HG03135 (cell line): ENCODE results near the gene SMAD2.
"Not testable (repeated sequence)": the region's sequence is repeated elsewhere in the genome, so short reads cannot be mapped to it uniquely, and the experiment has no call there.

Experiments
- ATAC-seq: cut with Tn5 transposase; IDR thresholded peaks from one replicate; pipeline ENCODE4 v1.9.1; 2021; ENCODE audit warnings: mild to moderate bottlenecking, moderate library complexity; ENCODE audit not compliant: unreplicated experiment

Gene SMAD2

GRCh38 chr18:47930199-47930930 lies at the start of gene SMAD2:
TSS of gene SMAD2 (minus strand) at chr18:47930659. CDS start at chr18:47896756, 33,903 bp downstream.
- ATAC-seq, result peak; percentile 67

DNA sequence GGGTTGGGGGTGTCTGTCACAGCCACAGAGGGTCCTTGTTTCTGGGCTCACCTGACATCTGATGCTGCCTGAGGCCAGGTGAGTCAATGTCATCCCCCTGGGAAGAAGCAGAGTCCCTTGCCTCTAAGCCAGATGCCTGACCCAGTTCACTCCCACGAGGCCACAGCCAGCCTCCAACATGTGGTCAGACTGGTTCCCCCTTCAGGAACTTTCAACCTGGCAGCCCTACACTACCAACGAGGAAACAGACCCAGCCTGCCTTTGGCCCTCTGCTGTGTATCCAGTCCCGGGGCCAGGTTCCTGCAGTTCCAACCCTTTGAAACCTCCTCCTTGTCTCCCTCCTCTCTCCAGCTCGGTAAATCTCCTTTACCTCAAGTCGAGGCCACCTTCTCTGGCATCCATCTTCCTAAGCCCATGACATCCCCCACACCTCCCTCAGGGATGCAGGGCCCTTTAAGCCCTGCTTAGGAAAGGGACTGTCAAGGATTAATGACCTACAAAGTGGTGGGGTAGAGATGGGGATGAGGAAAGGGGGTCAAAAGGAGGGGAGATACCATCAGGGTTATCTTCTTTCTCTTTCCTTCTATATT lies 49.2 kb upstream of the SMAD2 start:
- no peak for ATAC-seq

DNA sequence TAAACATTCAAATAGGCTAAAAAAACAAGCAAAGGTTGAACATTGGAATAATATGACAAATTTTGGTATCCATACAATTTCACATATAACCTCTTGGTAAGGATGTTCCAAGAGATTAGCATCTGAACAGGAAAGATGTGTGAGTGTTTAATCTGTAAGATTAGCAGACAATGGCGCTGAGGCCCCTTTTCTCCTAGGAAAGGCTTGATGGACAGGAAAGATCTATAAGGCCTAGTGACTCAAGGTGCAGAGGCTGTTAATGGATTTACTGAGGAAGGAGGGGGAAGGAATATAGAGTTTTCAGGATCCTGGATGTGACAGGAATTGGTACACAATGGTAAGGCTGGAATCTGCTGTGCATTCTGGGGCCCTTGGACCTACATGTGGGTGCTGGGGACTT lies 48.1 kb upstream of the SMAD2 start:
- no peak for ATAC-seq

- ATAC-seq, result no peak
These were observed 47.7 kb upstream of the SMAD2 start for GRCh38 chr18:47978141-47978540.

DNA sequence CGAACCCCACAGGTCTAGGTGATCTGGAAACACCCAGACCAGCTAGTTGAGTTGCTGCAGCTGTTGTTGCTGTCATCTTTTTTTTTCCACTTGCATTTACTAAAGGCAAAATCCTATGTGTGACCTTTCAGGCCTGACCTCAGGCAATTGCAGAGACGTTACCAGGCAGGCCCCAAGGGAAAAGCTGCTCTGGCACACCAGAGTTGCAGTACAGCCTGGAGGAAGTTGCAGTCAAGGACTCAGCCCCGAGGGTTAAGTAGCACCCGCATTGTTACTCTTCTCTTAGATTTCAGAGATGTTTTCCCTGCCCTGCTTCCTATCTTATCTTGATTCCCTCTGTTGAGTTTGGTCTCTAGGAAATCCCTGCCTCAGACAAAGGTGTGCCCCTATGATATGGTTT lies 45.2 kb upstream of the SMAD2 start:
- ATAC-seq, result no peak

- no peak for ATAC-seq
These were observed 44.6 kb upstream of the SMAD2 start for GRCh38 chr18:47975105-47975504.

- peak; percentile 57 for ATAC-seq
These were observed 40.4 kb upstream of the SMAD2 start for GRCh38 chr18:47970664-47971531.

DNA sequence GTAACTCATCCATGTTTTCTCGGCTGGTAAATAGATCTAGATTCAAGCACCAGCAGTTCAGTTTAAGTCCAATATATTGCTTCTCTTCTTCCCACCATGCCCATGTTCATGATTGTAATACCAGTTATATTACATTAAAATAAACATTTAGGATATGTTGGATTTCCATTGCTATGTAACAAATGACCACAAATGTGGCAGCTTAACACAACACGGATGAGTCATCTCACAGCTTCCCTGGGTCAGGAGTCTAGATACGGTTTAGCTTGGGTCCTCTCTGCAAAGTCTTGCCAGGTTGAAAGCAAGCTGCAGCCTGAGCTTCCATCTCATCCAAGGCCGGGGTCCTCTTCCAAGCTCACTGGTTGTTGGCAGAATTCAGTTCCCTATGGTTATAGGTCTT lies 39.4 kb upstream of the SMAD2 start:
- ATAC-seq, result no peak

DNA sequence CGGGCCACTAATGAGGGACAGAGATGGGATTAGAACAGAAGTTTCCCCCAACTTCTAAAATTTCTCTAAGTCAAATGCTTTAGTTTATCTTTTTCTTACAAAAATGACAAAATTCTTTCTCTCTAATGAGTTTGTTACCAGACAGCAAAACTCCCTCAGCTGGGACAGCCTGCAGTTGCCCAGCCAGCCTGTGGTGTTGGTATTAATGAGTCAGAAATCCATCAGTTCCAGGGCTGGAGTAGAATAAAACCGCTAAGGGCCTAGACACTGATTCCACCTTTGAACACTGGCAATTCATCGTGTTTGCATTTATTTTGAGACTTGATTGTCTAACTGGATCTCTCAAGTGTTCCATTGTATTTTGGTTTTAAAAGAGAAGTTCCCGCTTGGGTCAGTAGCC lies 38.3 kb upstream of the SMAD2 start:
- no peak for ATAC-seq

DNA sequence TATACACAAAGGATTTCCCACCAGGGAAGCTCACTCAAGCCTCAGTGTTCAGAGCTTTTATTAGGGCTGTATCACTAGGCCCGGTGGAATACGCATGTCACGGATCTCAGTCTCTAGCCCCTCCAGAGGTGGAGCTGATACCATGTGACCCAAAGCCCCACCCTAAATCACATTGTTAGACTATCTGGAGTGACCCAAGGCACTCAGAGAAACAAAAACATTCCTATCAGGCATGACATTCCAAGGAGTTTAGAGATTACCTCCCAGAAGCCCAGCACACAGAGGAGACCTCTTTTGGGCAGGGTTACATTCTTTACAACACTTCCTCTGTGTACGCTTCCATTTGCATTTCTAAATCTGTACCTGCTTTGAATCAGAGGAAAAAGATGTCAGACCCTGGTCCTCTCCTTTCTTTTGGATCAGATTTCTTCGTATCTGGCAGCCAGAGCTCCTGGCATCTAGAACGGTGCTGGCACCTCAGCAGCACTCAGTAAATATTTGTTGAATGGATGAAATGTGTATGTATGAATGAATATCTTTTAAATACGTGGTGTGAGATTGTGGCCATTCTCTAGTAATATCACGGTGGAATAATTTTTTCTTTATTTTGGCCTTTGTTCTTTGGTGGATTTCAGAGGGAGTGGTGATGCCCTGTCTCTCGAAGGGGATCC lies 37.7 kb upstream of the SMAD2 start:
- ATAC-seq, result no peak

DNA sequence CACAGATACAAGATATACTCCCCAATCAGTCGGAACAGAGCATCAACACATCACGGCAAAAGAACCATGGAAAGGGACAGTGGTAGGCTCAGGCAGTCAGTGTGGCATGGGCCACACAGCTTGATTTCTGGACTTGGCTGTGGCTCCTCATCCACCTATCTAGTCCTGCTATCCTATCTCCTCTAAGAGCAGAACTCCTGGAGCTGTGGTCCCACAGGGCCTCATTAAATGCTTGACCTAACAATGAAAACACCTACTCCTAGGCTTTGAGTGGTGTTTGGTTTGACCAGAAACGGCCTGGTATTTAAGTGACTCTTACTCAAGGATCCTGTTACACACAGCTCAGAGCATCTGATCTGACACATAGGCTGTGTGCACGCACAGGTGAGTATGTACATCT lies 33.6 kb upstream of the SMAD2 start:
- ATAC-seq, result no peak

DNA sequence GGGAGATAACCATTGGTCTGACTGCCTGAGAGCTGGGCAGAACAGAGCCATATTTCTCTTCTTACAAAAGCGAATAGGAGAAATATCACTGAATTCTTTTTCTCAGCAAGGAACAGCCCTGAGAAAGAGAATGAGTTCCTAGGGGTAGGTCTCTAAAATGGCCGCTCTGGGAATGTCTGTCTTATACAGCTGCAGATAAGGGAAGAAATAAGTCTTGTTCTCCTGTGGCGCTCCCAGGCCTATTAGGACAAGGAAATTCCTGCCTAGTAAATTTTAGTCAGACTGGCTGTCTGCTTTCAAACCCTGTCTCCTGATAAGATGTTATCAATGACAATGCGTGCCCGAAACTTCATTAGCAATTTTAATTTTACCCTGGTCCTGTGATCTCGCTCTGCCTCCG lies 30.5 kb upstream of the SMAD2 start:
- ATAC-seq, result not testable (repeated sequence)

GRCh38 chr18:47953471-47953931 lies 23.0 kb upstream of the SMAD2 start:
- ATAC-seq, result peak; percentile 80

GRCh38 chr18:47950511-47950910 lies 20.1 kb upstream of the SMAD2 start:
- no peak for ATAC-seq

DNA sequence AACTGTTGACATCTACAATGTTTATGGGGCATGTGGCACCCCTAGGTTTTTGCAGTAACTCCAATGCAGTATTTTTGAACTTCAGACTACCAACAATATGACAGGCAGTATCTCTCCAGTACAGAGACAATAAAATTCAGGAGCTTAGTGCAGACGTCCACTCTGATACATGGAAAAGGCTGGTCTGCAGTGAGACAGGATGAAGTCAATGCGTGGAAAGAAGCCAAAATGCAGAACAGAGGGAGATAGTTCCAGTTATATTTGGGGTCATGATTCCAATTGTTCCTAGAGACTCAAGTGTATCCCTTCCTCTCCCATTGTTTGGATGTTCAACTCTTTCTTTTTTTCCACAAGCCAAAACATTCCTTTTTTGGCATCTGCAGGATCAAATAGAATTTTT lies 18.7 kb upstream of the SMAD2 start:
- ATAC-seq, result no peak

- ATAC-seq, result no peak
These were observed 16.4 kb upstream of the SMAD2 start for GRCh38 chr18:47946889-47947288.

DNA sequence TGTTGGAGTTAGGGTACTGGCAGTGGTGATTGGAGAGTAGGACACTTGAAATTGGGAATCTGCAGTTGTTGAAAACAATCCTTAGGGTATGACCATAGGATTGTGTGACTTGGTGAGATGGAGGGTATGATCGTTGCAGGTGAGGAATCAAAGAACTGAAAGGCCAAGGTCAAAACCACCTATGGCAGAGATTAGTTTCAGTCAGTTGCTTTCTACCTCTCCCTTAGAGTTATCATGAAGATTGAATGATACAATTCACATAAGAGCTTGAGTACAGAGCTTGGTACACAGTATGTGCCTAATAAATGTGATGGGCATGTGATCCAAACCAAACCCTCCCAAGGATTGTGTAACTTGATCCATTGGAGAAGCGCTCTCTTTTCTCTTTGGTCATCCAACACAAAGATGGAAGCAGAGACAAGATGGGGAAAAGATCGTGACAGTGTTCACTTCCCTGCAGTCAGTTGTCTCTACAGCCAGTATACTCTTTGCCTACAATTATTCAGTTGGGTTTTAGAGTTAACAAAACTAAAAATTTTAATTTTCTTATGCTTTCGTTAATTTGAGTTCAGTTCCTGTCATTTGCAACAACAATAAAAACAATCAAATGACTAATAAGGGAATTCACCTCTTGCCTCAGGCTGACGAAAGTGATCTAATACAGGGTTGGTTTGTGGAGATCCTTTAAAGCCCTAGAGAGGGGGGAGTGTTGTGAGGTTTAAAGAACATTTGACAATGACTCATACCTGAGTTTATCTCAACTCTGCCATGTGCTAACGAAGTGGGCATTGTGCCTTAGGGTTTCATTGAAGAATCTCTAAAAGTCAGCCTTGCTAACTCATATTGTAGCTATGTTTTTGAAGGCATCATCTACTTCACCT lies 14.8 kb upstream of the SMAD2 start:
- no peak for ATAC-seq

DNA sequence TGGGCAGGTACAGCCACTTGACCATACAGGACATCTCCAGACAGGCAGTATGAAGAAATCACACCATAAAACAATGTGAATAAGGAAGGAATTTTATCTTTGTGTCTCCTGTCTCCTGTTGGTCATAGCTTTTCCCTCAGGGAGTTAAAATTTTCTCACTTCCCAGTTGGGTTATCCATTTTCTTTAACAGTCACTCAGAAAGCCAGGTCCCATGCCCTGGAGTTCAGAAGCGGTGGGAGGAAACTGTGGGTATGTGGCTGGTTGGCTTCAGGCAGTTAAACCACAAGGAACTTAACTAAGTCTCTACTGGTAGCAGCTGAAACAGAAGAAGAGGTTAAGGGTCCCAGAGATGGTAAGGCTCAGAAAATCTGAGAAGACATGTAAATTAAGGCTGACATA lies 6.5 kb upstream of the SMAD2 start:
- ATAC-seq, result no peak

GRCh38 chr18:47935321-47936055 lies 5.0 kb upstream of the SMAD2 start:
- ATAC-seq, result no peak

GRCh38 chr18:47932603-47933002 lies 2.1 kb upstream of the SMAD2 start:
- ATAC-seq, result no peak
